Adrenal gland (tissue), 12 donors: ENCODE measurements around the gene EFHD1. TPM values are rescaled to one million over a fixed set of nuclear protein-coding genes. Genes with fewer than 3 reads are reported as not detected.

ENCODE experiments used
- DNase-seq, 7 donors: peaks; one replicate each; pipeline ENCODE4 v3.0.0-alpha.2; 2019 to 2020
- H3K27ac ChIP-seq, 5 donors: fragments of 200-600 bp; sonication (generic) in 4 of 5; 1 replicate in 3 of 5; 2 replicates in 2 of 5; pipeline versions ENCODE4 v1.5.1 to v1.8.0; 2016 to 2020; ENCODE audit warnings: mild to moderate bottlenecking in 1 of 5
- H3K27me3 ChIP-seq: fragments of 200-600 bp; 2 replicates; pipeline ENCODE4 v1.8.0; 2021
- H3K36me3 ChIP-seq, 2 donors: fragments of 200-600 bp; replicated peaks in 1 of 2; 1 replicate in 1 of 2; 2 replicates in 1 of 2; pipeline versions ENCODE4 v1.5.1 to v1.8.0; 2018 to 2022
- H3K4me1 ChIP-seq, 2 donors: fragments of 200-600 bp; replicated peaks in 1 of 2; 1 replicate in 1 of 2; 2 replicates in 1 of 2; pipeline versions ENCODE4 v1.5.1 to v1.8.0; 2018 to 2021
- H3K4me3 ChIP-seq, 4 donors: fragments of 200-600 bp; sonication (generic) in 3 of 4; one replicate each; pipeline ENCODE4 v1.5.1; 2016 to 2018
- H3K9me3 ChIP-seq, 3 donors: fragments of 200-600 bp; sonication (generic) in 1 of 3; replicated peaks in 1 of 3; 1 replicate in 2 of 3; 2 replicates in 1 of 3; pipeline versions ENCODE4 v1.5.1 to v1.8.0; 2016 to 2021
- CTCF ChIP-seq, 6 experiments: fragments of 450-650 bp in 4 of 6; fragments of 200-600 bp in 2 of 6; sonication (generic) in 1 of 6; IDR thresholded peaks; 1 replicate in 5 of 6; 2 replicates in 1 of 6; pipeline versions ENCODE4 v1.5.1 to v1.8.0; 2016 to 2021; ENCODE audit warnings: antibody characterized with exemption in 6 of 6, mild to moderate bottlenecking in 2 of 6, moderate library complexity in 1 of 6
- POLR2A ChIP-seq, 2 donors: fragments of 450-650 bp; IDR thresholded peaks; one replicate each; pipeline ENCODE4 v1.6.1; 2017; ENCODE audit warnings: antibody characterized with exemption in 2 of 2, mild to moderate bottlenecking in 2 of 2, moderate library complexity in 1 of 2
- WGBS, 4 donors: extraction: QIAGEN DNeasy Blood & Tissue Kit in 2 of 4; methylation state at CpG; one replicate each; pipeline versions ENCODE4 v1.1.5 to v1.1.7; 2013 to 2017; 5-methylcytosine and 5-hydroxymethylcytosine counted together
- intact Hi-C, 2 donors: fragments of 100-400 bp; cut with DNase I; formaldehyde crosslinking; loops; one replicate each; pipeline versions ENCODE4 v1.14.1 to v1.15.0; 2022 to 2023
- polyA plus RNA-seq, 3 donors: library from polyadenylated mRNA; stranded (reverse); fragments of 200-250 nt in 2 of 3; fragments of 350-450 nt in 1 of 3; fragmentation: Illumina TruSeq in 1 of 3; extraction: RNeasy Lipid Tissue Mini Kit (QIAGEN cat#74804) in 1 of 3; gene quantifications; one replicate each; pipeline ENCODE4 v1.2.3, GENCODE V29; 2013 to 2014
- total RNA-seq, 9 donors: library from RNA; depleted of rRNA in 4 of 9; stranded (reverse); fragments of >200 nt in 4 of 9; fragments of 120-200 nt in 1 of 9; fragmentation: NEBNext Ultra II Directional in 1 of 9; extraction: Animal tissue kit (Norgen Biotek cat#: 25700) in 1 of 9; gene quantifications; one replicate each; pipeline versions ENCODE4 v1.1.0 to v1.2.4, GENCODE V29; 2013 to 2023
- donor health status: healthy with polysubstance abuse.
- donor health status: Bipolar disorder and iron deficiency.
- donor health status: DM: yes; HTN: yes; CAD: no.
- donor health status: DM: no; HTN: no; CAD: no.
- donor health status: DM: no; HTN: no; CAD: no.
- donor health status: DM: yes; HTN: yes; CAD: no.

Gene EFHD1
- total and polyA plus RNA-seq, 12 donors: 0.50 to 12.9 (median 6.3) TPM

GRCh38 chr2:232672588-232672987, 39.2 kb downstream of the EFHD1 start:
- intact Hi-C loops: no loop called here
- no peaks in the 10 kb centered on the region for H3K4me1 ChIP-seq
- no peaks in the 10 kb centered on the region for H3K27me3 ChIP-seq
- H3K4me3 ChIP-seq: no peak overlapping the region
- no peaks in the 10 kb centered on the region for H3K36me3 ChIP-seq
- no peaks in the 10 kb centered on the region for H3K9me3 ChIP-seq
- no peak for DNase-seq
- no peak overlapping the region for H3K27ac ChIP-seq
- WGBS, 4 donors: 85 to 100% (median 91%) methylated on average over 1 of the region's 1 CpG
- no peak for TF ChIP-seq CTCF (IDR thresholded peaks at IDR 0.05)
- no peak for TF ChIP-seq POLR2A (IDR thresholded peaks at IDR 0.05)

- Histone ChIP-seq H3K27ac (no peak overlapping the region), H3K4me3 (no peak overlapping the region), H3K36me3 (no peaks in the 10 kb centered on the region), H3K27me3 (no peaks in the 10 kb centered on the region), H3K9me3 (no peaks in the 10 kb centered on the region), H3K4me1 (no peaks in the 10 kb centered on the region)
- intact Hi-C loops: no loop called here
- no peak for DNase-seq
- 70 to 80% (median 75%) methylated on average over 6 of the region's 6 CpGs for WGBS, 4 donors
- no peak for TF ChIP-seq CTCF (IDR thresholded peaks at IDR 0.05)
- TF ChIP-seq POLR2A (IDR thresholded peaks at IDR 0.05): no peak
Measured at GRCh38 chr2:232674491-232674890, 41.1 kb downstream of the EFHD1 start.

- no peaks in the 10 kb centered on the region for H3K27me3 ChIP-seq
- H3K4me1 ChIP-seq: no peaks in the 10 kb centered on the region
- no peaks in the 10 kb centered on the region for H3K36me3 ChIP-seq
- no peak for DNase-seq
- WGBS, 4 donors: 88 to 94% (median 94%) methylated on average over 10 of the region's 10 CpGs
- H3K27ac ChIP-seq: no peak overlapping the region
- TF ChIP-seq POLR2A (IDR thresholded peaks at IDR 0.05) (no peak), CTCF (IDR thresholded peaks at IDR 0.05) (no peak)
- no peaks in the 10 kb centered on the region for H3K9me3 ChIP-seq
- H3K4me3 ChIP-seq: no peak overlapping the region
- intact Hi-C loops: no loop called here
Measured at GRCh38 chr2:232675381-232675780, 42.0 kb downstream of the EFHD1 start.

- Histone ChIP-seq H3K4me1 (no peaks in the 10 kb centered on the region), H3K27me3 (no peaks in the 10 kb centered on the region), H3K9me3 (no peaks in the 10 kb centered on the region), H3K36me3 (no peaks in the 10 kb centered on the region), H3K4me3 (no peak overlapping the region), H3K27ac (no peak overlapping the region)
- WGBS, 4 donors: 87 to 96% (median 90%) methylated on average over 7 of the region's 7 CpGs
- no peak for DNase-seq
- TF ChIP-seq POLR2A (IDR thresholded peaks at IDR 0.05) (no peak), CTCF (IDR thresholded peaks at IDR 0.05) (no peak)
- intact Hi-C loops: no loop called here
Measured at GRCh38 chr2:232680006-232680405, 46.6 kb downstream of the EFHD1 start.
